Testis (tissue), 3 donors: ENCODE measurements around the gene XPO5. TPM values are rescaled to one million over a fixed set of nuclear protein-coding genes. Genes with fewer than 3 reads are reported as not detected.

Experiments used
- DNase-seq: peaks from one replicate; pipeline ENCODE4 v3.0.0-alpha.2; 2019
- H3K27ac ChIP-seq, 2 donors: fragments of 200-600 bp; sonication (generic); one replicate each; pipeline ENCODE4 v1.5.1; 2019
- H3K27me3 ChIP-seq: fragments of 200-600 bp; sonication (generic); one replicate; pipeline ENCODE4 v1.5.1; 2019
- H3K36me3 ChIP-seq: fragments of 200-600 bp; sonication (generic); one replicate; pipeline ENCODE4 v1.5.1; 2017; ENCODE audit warnings: low read depth; ENCODE audit errors: missing control alignments
- H3K4me1 ChIP-seq: fragments of 200-600 bp; sonication (generic); one replicate; pipeline ENCODE4 v1.5.1; 2019
- H3K4me3 ChIP-seq, 2 donors: fragments of 200-600 bp; sonication (generic); one replicate each; pipeline ENCODE4 v1.5.1; 2017 to 2019
- H3K9me3 ChIP-seq: fragments of 200-600 bp; sonication (generic); one replicate; pipeline ENCODE4 v1.5.1; 2017
- CTCF ChIP-seq, 3 experiments: fragments of 450-650 bp in 2 of 3; fragments of 200-600 bp in 1 of 3; sonication (generic) in 1 of 3; IDR thresholded peaks; one replicate each; pipeline ENCODE4 v1.5.1; 2016 to 2019; ENCODE audit warnings: antibody characterized with exemption in 3 of 3, mild to moderate bottlenecking in 2 of 3, moderate library complexity in 1 of 3
- POLR2A ChIP-seq: fragments of 450-650 bp; IDR thresholded peaks from one replicate; pipeline ENCODE4 v1.6.1; 2017; ENCODE audit warnings: antibody characterized with exemption, mild to moderate bottlenecking, moderate library complexity
- WGBS, 2 donors: methylation state at CpG; one replicate each; pipeline ENCODE4 v1.1.5; 2018; 5-methylcytosine and 5-hydroxymethylcytosine counted together
- intact Hi-C: fragments of 100-400 bp; cut with DNase I; formaldehyde crosslinking; loops from one replicate; pipeline ENCODE4 v1.15.1; 2023; ENCODE audit warnings: low total_unique reads
- polyA plus RNA-seq: library from polyadenylated mRNA; stranded (reverse); fragments of 350-450 nt; fragmentation: Illumina TruSeq; extraction: RNeasy Lipid Tissue Mini Kit (QIAGEN cat#74804); gene quantifications from one replicate; pipeline ENCODE4 v1.2.3, GENCODE V29; 2014; ENCODE audit warnings: low read depth, low replicate concordance; ENCODE audit not compliant: insufficient read depth
- total RNA-seq, 2 donors: library from RNA; depleted of rRNA; stranded (reverse); fragments of >200 nt; gene quantifications; one replicate each; pipeline ENCODE4 v1.2.3, GENCODE V29; 2016

Gene XPO5
- total and polyA plus RNA-seq, 3 donors from 2014 or later = 53.7 to 79.1 (median 65.8) TPM

- no peaks in the 10 kb centered on the region for H3K27me3 ChIP-seq
- 75 to 79% methylated on average over 3 to 4 of the region's 4 CpGs for WGBS, 2 donors
- intact Hi-C loops = no loop called here
- no peak overlapping the region for H3K4me3 ChIP-seq
- peaks cover 52% of the 10 kb centered on the region for H3K4me1 ChIP-seq
- DNase-seq = no peak
- no peak overlapping the region for H3K27ac ChIP-seq
- H3K36me3 ChIP-seq = no peaks in the 10 kb centered on the region
- TF ChIP-seq CTCF (IDR thresholded peaks at IDR 0.05) = no peak
- no peak for TF ChIP-seq POLR2A
- H3K9me3 ChIP-seq = no peaks in the 10 kb centered on the region
Observed at GRCh38 chr6:43495409-43495941, 80.4 kb downstream of the XPO5 start.

GRCh38 chr6:43494766-43495165 lies 81.1 kb downstream of the XPO5 start:
- intact Hi-C loops = no loop called here

GRCh38 chr6:43494321-43494720 lies 81.5 kb downstream of the XPO5 start:
- no peaks in the 10 kb centered on the region for H3K27me3 ChIP-seq
- no peaks in the 10 kb centered on the region for H3K36me3 ChIP-seq
- no peak overlapping the region for H3K27ac ChIP-seq
- 88 to 95% methylated on average over 6 of the region's 6 CpGs for WGBS, 2 donors
- DNase-seq = no peak
- H3K4me3 ChIP-seq = no peak overlapping the region
- H3K9me3 ChIP-seq = no peaks in the 10 kb centered on the region
- intact Hi-C loops = no loop called here
- H3K4me1 ChIP-seq = peaks cover 46% of the 10 kb centered on the region
- TF ChIP-seq POLR2A = no peak
- TF ChIP-seq CTCF (IDR thresholded peaks at IDR 0.05) = no peak

More at GRCh38 chr6:43494766-43495165, 81.1 kb downstream of the XPO5 start:
- H3K9me3 ChIP-seq = no peaks in the 10 kb centered on the region
- peaks cover 50% of the 10 kb centered on the region for H3K4me1 ChIP-seq
- no peak for DNase-seq
- H3K36me3 ChIP-seq = no peaks in the 10 kb centered on the region
- WGBS, 2 donors = 85 to 91% methylated on average over 4 of the region's 4 CpGs
- H3K27ac ChIP-seq = no peak overlapping the region
- TF ChIP-seq POLR2A (no peak), CTCF (IDR thresholded peaks at IDR 0.05) (no peak)
- H3K4me3 ChIP-seq = no peak overlapping the region
- no peaks in the 10 kb centered on the region for H3K27me3 ChIP-seq

- no peak for TF ChIP-seq CTCF (IDR thresholded peaks at IDR 0.05)
- no peak for TF ChIP-seq POLR2A
- Histone ChIP-seq H3K4me3 (no peak overlapping the region), H3K36me3 (no peaks in the 10 kb centered on the region), H3K27ac (no peak overlapping the region), H3K9me3 (no peaks in the 10 kb centered on the region), H3K27me3 (no peaks in the 10 kb centered on the region), H3K4me1 (peaks cover 41% of the 10 kb centered on the region)
- WGBS, 2 donors = 77 to 81% methylated on average over 7 of the region's 7 CpGs
- no peak for DNase-seq
- intact Hi-C loops = no loop called here
Observed at GRCh38 chr6:43493833-43494232, 82.0 kb downstream of the XPO5 start.

- WGBS, 2 donors = 58 to 78% methylated on average over 2 of the region's 2 CpGs
- peaks cover 41% of the 10 kb centered on the region for H3K4me1 ChIP-seq
Observed at GRCh38 chr6:43493230-43493629, 82.6 kb downstream of the XPO5 start.

More at GRCh38 chr6:43493230-43493629, 82.6 kb downstream of the XPO5 start:
- intact Hi-C loops = no loop called here
- H3K27me3 ChIP-seq = no peaks in the 10 kb centered on the region
- no peak for DNase-seq
- no peak overlapping the region for H3K27ac ChIP-seq
- no peaks in the 10 kb centered on the region for H3K36me3 ChIP-seq
- H3K4me3 ChIP-seq = no peak overlapping the region
- no peaks in the 10 kb centered on the region for H3K9me3 ChIP-seq
- TF ChIP-seq POLR2A (no peak), CTCF (IDR thresholded peaks at IDR 0.05) (no peak)
